Liver (tissue), 9 donors: ENCODE data around the gene PPP1R1B. TPM values are rescaled to one million over a fixed set of nuclear protein-coding genes. Genes with fewer than 3 reads are reported as not detected.

Source experiments
- DNase-seq: peaks from one replicate; pipeline ENCODE4 v3.0.0-alpha.2; 2017; ENCODE audit warnings: low spot score
- H3K27ac ChIP-seq, 2 donors: one replicate each; pipeline ENCODE4 v1.7.0; 2013; ENCODE audit warnings: inconsistent platforms in 2 of 2, low read length in 2 of 2, control low read depth in 1 of 2, low read depth in 1 of 2, mild to moderate bottlenecking in 1 of 2
- H3K27me3 ChIP-seq, 4 donors: one replicate each; pipeline versions ENCODE4 v1.6.1 to v1.7.0; 2013; ENCODE audit warnings: low read length in 3 of 4, inconsistent platforms in 1 of 4, mild to moderate bottlenecking in 1 of 4, moderate library complexity in 1 of 4; ENCODE audit not compliant: control insufficient read depth in 4 of 4, insufficient read depth in 4 of 4
- H3K36me3 ChIP-seq, 4 donors: one replicate each; pipeline versions ENCODE4 v1.6.1 to v1.7.0; 2013; ENCODE audit warnings: low read length in 3 of 4, mild to moderate bottlenecking in 3 of 4, low read depth in 1 of 4, moderate library complexity in 1 of 4; ENCODE audit not compliant: control insufficient read depth in 4 of 4, insufficient read depth in 3 of 4
- H3K4me1 ChIP-seq, 4 donors: one replicate each; pipeline versions ENCODE4 v1.6.1 to v1.7.0; 2013; ENCODE audit warnings: low read length in 3 of 4, mild to moderate bottlenecking in 3 of 4, moderate library complexity in 1 of 4; ENCODE audit not compliant: control insufficient read depth in 4 of 4, insufficient read depth in 4 of 4
- H3K4me3 ChIP-seq, 3 donors: one replicate each; pipeline versions ENCODE4 v1.6.1 to v1.7.0; 2013; ENCODE audit warnings: low read length in 3 of 3, control low read depth in 1 of 3, low read depth in 1 of 3, mild to moderate bottlenecking in 1 of 3
- H3K9ac ChIP-seq, 2 donors: one replicate each; pipeline ENCODE4 v1.7.0; 2013; ENCODE audit warnings: low read length in 2 of 2, mild to moderate bottlenecking in 2 of 2, moderate library complexity in 2 of 2, control low read depth in 1 of 2, low read depth in 1 of 2
- H3K9me3 ChIP-seq, 4 donors: one replicate each; pipeline versions ENCODE4 v1.6.1 to v1.7.0; 2013; ENCODE audit warnings: low read length in 3 of 4; ENCODE audit not compliant: control insufficient read depth in 4 of 4
- CTCF ChIP-seq: fragments of 150-350 bp; IDR thresholded peaks from 2 replicates; pipeline ENCODE4 v1.5.1; 2017; ENCODE audit warnings: improper control_type of control experiment, low read depth, low read length; ENCODE audit not compliant: missing input control
- EGR1 ChIP-seq, 2 donors: IDR thresholded peaks; 2 replicates each; pipeline ENCODE4 v1.6.1; 2016 to 2018; ENCODE audit warnings: antibody characterized with exemption in 2 of 2, low read depth in 2 of 2
- FOXA1 ChIP-seq: IDR thresholded peaks from 2 replicates; pipeline ENCODE4 v1.6.1; 2016; ENCODE audit warnings: antibody characterized with exemption
- FOXA2 ChIP-seq: IDR thresholded peaks from 2 replicates; pipeline ENCODE4 v1.6.1; 2016; ENCODE audit warnings: antibody characterized with exemption
- GABPA ChIP-seq, 2 donors: IDR thresholded peaks in 1 of 2; conservative IDR thresholded peaks in 1 of 2; 2 replicates each; pipeline ENCODE4 v1.6.1; 2016; ENCODE audit warnings: antibody characterized with exemption in 2 of 2, mild to moderate bottlenecking in 1 of 2, moderate library complexity in 1 of 2
- HNF4A ChIP-seq, 2 donors: conservative IDR thresholded peaks; 2 replicates each; pipeline ENCODE4 v1.6.1; 2016; ENCODE audit warnings: antibody characterized with exemption in 2 of 2, mild to moderate bottlenecking in 2 of 2
- HNF4G ChIP-seq: IDR thresholded peaks from 2 replicates; pipeline ENCODE4 v1.6.1; 2016; ENCODE audit warnings: antibody characterized with exemption
- JUND ChIP-seq, 2 donors: IDR thresholded peaks; 2 replicates each; pipeline ENCODE4 v1.6.1; 2016; ENCODE audit warnings: antibody characterized with exemption in 2 of 2
- MAX ChIP-seq: IDR thresholded peaks from 2 replicates; pipeline ENCODE4 v1.6.1; 2016; ENCODE audit warnings: antibody characterized with exemption
- NR2F2 ChIP-seq: IDR thresholded peaks from 2 replicates; pipeline ENCODE4 v1.6.1; 2016; ENCODE audit warnings: antibody characterized with exemption
- RAD21 ChIP-seq, 2 donors: IDR thresholded peaks; 2 replicates each; pipeline ENCODE4 v1.6.1; 2016; ENCODE audit warnings: antibody characterized with exemption in 2 of 2, mild to moderate bottlenecking in 2 of 2
- RXRA ChIP-seq, 2 donors: IDR thresholded peaks; 2 replicates each; pipeline ENCODE4 v1.6.1; 2017 to 2018; ENCODE audit warnings: antibody characterized with exemption in 2 of 2, mild to moderate bottlenecking in 1 of 2
- SP1 ChIP-seq: IDR thresholded peaks from 2 replicates; pipeline ENCODE4 v1.6.1; 2018; ENCODE audit warnings: antibody characterized with exemption, mild to moderate bottlenecking
- TAF1 ChIP-seq: conservative IDR thresholded peaks from 2 replicates; pipeline ENCODE4 v1.6.1; 2016; ENCODE audit warnings: antibody characterized with exemption, mild to moderate bottlenecking
- YY1 ChIP-seq: IDR thresholded peaks from 2 replicates; pipeline ENCODE4 v1.6.1; 2016; ENCODE audit warnings: antibody characterized with exemption, mild to moderate bottlenecking
- ZBTB33 ChIP-seq: IDR thresholded peaks from 2 replicates; pipeline ENCODE4 v1.6.1; 2016; ENCODE audit warnings: antibody characterized with exemption
- WGBS: extraction: QIAGEN DNeasy Blood & Tissue Kit; methylation state at CpG from one replicate; pipeline ENCODE4 v1.1.7; 2013; 5-methylcytosine and 5-hydroxymethylcytosine counted together
- polyA plus RNA-seq, 2 donors: library from polyadenylated mRNA; stranded (reverse) in 1 of 2; unstranded in 1 of 2; fragments of 200-250 nt in 1 of 2; fragments of >200 nt in 1 of 2; fragmentation: Nextera tagmentation in 1 of 2; extraction: Ambion mirVana in 1 of 2; gene quantifications; one replicate each; pipeline versions ENCODE4 v1.2.1 to v1.2.3, GENCODE V29; 2013 to 2015
- total RNA-seq, 2 donors: library from RNA; depleted of rRNA; stranded (reverse); fragments of >200 nt; gene quantifications; one replicate each; pipeline ENCODE4 v1.2.3, GENCODE V29; 2014
- TF ChIP-seq, protein P1 (sequence below): IDR thresholded peaks from 2 replicates; pipeline ENCODE4 v1.6.1; 2016; ENCODE audit warnings: antibody characterized with exemption, mild to moderate bottlenecking
- TF ChIP-seq, protein P2 (sequence below): IDR thresholded peaks from 2 replicates; pipeline ENCODE4 v1.6.1; 2016; ENCODE audit warnings: antibody characterized with exemption
- donor health status: healthy.
- donor health status: healthy.
- donor health status: healthy.
- donor health status: healthy.
- donor health status: healthy.

PPP1R1B gene
- total and polyA plus RNA-seq, 4 donors = 0.14 TPM; not detected in 3

DNA sequence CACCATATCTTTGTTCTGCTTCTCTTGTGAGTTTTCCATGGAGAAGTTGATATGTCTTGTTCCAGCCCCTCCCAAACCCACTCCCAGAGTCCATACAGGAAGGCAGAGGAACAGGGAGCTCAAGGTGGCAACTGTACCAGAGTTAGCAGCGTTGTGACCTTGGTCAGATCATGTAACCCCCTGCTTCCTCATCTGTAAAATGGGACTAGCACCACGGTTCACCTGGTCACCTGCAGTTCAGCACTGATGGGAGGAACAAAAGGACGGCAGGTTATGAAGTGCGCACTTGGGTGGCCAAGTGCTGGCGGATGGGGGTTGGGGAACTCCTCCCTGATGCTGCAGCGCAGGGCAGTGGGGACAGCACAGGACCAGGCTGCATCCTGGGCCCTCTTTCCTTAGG lies 11.3 kb upstream of the PPP1R1B start:
- H3K36me3 ChIP-seq = no peaks in the 10 kb centered on the region
- no peak overlapping the region for H3K4me3 ChIP-seq
- no peak for TF ChIP-seq TAF1
- TF ChIP-seq, protein P1, sequence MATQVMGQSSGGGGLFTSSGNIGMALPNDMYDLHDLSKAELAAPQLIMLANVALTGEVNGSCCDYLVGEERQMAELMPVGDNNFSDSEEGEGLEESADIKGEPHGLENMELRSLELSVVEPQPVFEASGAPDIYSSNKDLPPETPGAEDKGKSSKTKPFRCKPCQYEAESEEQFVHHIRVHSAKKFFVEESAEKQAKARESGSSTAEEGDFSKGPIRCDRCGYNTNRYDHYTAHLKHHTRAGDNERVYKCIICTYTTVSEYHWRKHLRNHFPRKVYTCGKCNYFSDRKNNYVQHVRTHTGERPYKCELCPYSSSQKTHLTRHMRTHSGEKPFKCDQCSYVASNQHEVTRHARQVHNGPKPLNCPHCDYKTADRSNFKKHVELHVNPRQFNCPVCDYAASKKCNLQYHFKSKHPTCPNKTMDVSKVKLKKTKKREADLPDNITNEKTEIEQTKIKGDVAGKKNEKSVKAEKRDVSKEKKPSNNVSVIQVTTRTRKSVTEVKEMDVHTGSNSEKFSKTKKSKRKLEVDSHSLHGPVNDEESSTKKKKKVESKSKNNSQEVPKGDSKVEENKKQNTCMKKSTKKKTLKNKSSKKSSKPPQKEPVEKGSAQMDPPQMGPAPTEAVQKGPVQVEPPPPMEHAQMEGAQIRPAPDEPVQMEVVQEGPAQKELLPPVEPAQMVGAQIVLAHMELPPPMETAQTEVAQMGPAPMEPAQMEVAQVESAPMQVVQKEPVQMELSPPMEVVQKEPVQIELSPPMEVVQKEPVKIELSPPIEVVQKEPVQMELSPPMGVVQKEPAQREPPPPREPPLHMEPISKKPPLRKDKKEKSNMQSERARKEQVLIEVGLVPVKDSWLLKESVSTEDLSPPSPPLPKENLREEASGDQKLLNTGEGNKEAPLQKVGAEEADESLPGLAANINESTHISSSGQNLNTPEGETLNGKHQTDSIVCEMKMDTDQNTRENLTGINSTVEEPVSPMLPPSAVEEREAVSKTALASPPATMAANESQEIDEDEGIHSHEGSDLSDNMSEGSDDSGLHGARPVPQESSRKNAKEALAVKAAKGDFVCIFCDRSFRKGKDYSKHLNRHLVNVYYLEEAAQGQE = no peak
- TF ChIP-seq RXRA (IDR thresholded peaks at IDR 0.05) = no peak
- no peak for TF ChIP-seq GABPA (IDR thresholded peaks at IDR 0.05 in 1 of 2, conservative IDR thresholded peaks at IDR 0.05 in 1 of 2)
- TF ChIP-seq YY1 = no peak
- no peak for TF ChIP-seq MAX
- TF ChIP-seq FOXA1 = no peak
- no peak for TF ChIP-seq SP1
- no peak for TF ChIP-seq ZBTB33
- peaks cover 0 to 11% (median 5%) of the 10 kb centered on the region in 4 donors for H3K4me1 ChIP-seq
- peaks cover 0 to 2% (median 0%) of the 10 kb centered on the region in 4 donors for H3K27me3 ChIP-seq
- no peak overlapping the region for H3K9ac ChIP-seq
- no peak overlapping the region for H3K27ac ChIP-seq
- DNase-seq = no peak
- H3K9me3 ChIP-seq = no peaks in the 10 kb centered on the region
- 59% methylated on average over 6 of the region's 6 CpGs for WGBS

GRCh38 chr17:39617100-39617445 lies 9.7 kb upstream of the PPP1R1B start:
- Histone ChIP-seq H3K4me1 (peaks cover 0 to 13% (median 6%) of the 10 kb centered on the region in 4 donors), H3K27ac (no peak overlapping the region), H3K4me3 (no peak overlapping the region), H3K36me3 (no peaks in the 10 kb centered on the region), H3K27me3 (peaks cover 0 to 2% (median 0%) of the 10 kb centered on the region in 4 donors), H3K9ac (no peak overlapping the region), H3K9me3 (no peaks in the 10 kb centered on the region)
- DNase-seq = no peak
- WGBS = 93% methylated on average over 3 of the region's 3 CpGs
- TF ChIP-seq MAX = no peak
- TF ChIP-seq, protein P1 = no peak
- no peak for TF ChIP-seq TAF1
- TF ChIP-seq, protein P2, sequence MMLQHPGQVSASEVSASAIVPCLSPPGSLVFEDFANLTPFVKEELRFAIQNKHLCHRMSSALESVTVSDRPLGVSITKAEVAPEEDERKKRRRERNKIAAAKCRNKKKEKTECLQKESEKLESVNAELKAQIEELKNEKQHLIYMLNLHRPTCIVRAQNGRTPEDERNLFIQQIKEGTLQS = no peak
- no peak for TF ChIP-seq FOXA2
- TF ChIP-seq FOXA1 = no peak
- no peak for TF ChIP-seq YY1
- TF ChIP-seq RXRA (IDR thresholded peaks at IDR 0.05) = no peak
- no peak for TF ChIP-seq RAD21 (IDR thresholded peaks at IDR 0.05)
- no peak for TF ChIP-seq CTCF
- no peak for TF ChIP-seq GABPA (IDR thresholded peaks at IDR 0.05 in 1 of 2, conservative IDR thresholded peaks at IDR 0.05 in 1 of 2)
- TF ChIP-seq SP1 = no peak
- no peak for TF ChIP-seq HNF4A (conservative IDR thresholded peaks at IDR 0.05)
- TF ChIP-seq HNF4G = no peak
- no peak for TF ChIP-seq NR2F2
- no peak for TF ChIP-seq JUND (IDR thresholded peaks at IDR 0.05)
- TF ChIP-seq EGR1 (IDR thresholded peaks at IDR 0.05; ENCODE audit: low read depth in 2 of 2) = no peak
- no peak for TF ChIP-seq ZBTB33
